HG03064 (cell line): ENCODE measurements around the gene SGSH.

Experiments
- ATAC-seq: cut with Tn5 transposase; IDR thresholded peaks from one replicate; pipeline ENCODE4 v1.9.1; 2021; ENCODE audit warnings: low read depth; ENCODE audit not compliant: unreplicated experiment

SGSH gene

GRCh38 chr17:80229011-80229410, 8.9 kb upstream of the SGSH start:
- ATAC-seq: no peak

- no peak for ATAC-seq
These were observed 8.3 kb upstream of the SGSH start for GRCh38 chr17:80228477-80228876.

GRCh38 chr17:80227666-80228065, 7.5 kb upstream of the SGSH start:
- ATAC-seq: no peak

- no peak for ATAC-seq
These were observed 7.0 kb upstream of the SGSH start for GRCh38 chr17:80227156-80227555.

GRCh38 chr17:80225230-80225629, 5.1 kb upstream of the SGSH start:
- ATAC-seq: no peak

- no peak for ATAC-seq
These were observed 4.5 kb upstream of the SGSH start for GRCh38 chr17:80224683-80225082.

GRCh38 chr17:80223838-80224497, 3.8 kb upstream of the SGSH start:
- ATAC-seq: no peak

GRCh38 chr17:80223142-80223815, 3.1 kb upstream of the SGSH start:
- ATAC-seq: no peak

- no peak for ATAC-seq
These were observed 2.4 kb upstream of the SGSH start for GRCh38 chr17:80222376-80223141.

- ATAC-seq: no peak
These were observed 1.4 kb upstream of the SGSH start for GRCh38 chr17:80221351-80222105.

- no peak for ATAC-seq
These were observed 643 bp upstream of the SGSH start for GRCh38 chr17:80220736-80221215.

- peak; percentile 6 for ATAC-seq
These were observed 425 bp downstream of the SGSH start for GRCh38 chr17:80219763-80220053.

- peak; percentile 55 for ATAC-seq
These were observed 945 bp downstream of the SGSH start for GRCh38 chr17:80219013-80219762.

- ATAC-seq: no peak
These were observed 1.7 kb downstream of the SGSH start for GRCh38 chr17:80218391-80218790.

GRCh38 chr17:80217703-80218362, 2.3 kb downstream of the SGSH start:
- no peak for ATAC-seq

GRCh38 chr17:80216473-80217456, 3.4 kb downstream of the SGSH start:
- no peak for ATAC-seq

GRCh38 chr17:80214878-80215210, 5.3 kb downstream of the SGSH start:
- ATAC-seq: no peak

GRCh38 chr17:80214012-80214877, 5.9 kb downstream of the SGSH start:
- no peak for ATAC-seq
